CD4-positive, alpha-beta T cell treated with Interleukin-15 for 1 hour (primary cell): ENCODE data around the gene LSAMP.
"Not testable (repeated sequence)": the region's sequence is repeated elsewhere in the genome, so short reads cannot be mapped to it uniquely, and the experiment has no call there.

Experiments used
- DNase-seq: peaks from one replicate; pipeline ENCODE4 v3.0.0-alpha.2; 2020

LSAMP gene

DNA sequence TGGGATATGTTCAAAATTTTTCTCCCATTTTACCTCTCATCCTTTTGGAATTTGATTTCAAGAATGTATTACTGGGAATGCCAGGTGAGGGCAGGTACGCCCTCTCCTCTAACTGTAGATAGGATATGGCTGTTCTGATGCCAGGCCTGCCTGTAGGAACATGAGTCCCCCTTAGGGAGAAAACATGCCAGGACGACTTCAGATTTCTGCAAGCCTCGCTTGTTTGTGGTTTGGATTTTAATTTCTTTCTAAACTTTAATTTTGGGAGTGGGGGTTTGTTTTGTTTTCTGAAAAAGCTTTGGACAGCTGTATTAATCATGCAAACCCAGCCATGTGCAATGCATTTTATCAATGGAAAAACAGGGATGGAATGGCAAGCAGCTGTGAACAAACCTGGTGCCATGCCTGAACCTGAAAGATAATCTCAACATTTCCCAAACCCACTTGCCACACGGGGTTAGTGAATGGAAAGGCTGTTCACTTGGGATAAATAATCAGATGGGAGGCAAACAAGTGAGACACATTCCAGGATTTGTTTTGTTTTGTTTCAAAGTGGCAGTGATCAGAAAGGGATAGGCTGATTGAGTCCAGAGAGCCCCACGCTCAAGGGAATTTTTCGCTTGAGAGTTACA, 614.4 kb downstream of the LSAMP start:
- DNase-seq: no peak

DNA sequence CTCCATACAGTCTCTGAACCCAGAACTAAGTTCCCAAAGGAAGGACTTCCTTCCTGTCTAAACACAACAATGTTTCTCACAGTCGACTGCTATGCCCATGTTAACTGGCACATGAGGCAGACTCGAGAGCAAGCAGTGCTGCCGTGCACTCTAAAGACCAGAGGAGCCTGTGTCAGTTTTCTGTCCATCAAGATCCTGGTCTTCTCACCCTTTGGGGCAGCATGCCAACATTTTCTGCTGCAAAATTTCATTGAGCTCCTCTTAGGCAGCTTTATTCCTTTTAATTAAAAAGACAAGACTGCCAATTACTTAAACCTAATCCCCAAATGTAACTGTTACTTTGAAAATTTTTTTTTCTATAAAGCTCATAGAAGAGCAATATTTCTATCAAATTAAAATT, 616.9 kb downstream of the LSAMP start:
- no peak for DNase-seq

DNA sequence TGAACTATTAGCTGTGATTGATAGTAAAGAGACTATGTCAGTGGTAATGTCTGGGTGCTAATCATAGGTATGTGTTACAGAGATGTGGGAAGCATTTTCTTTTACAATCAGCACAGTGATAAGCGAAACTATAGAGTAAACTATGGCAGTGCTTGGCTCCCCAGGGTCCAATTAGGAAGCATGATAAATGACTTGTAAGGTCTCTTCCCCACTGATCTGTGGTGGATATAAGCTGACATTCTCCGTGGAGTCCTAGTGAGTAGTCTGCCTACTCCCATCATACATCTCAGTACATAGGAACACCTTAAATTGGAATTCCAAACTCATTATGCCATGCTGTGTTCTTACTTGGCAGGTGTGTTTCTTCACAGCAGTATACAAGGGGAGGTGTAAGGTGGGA, 617.8 kb downstream of the LSAMP start:
- no peak for DNase-seq

DNA sequence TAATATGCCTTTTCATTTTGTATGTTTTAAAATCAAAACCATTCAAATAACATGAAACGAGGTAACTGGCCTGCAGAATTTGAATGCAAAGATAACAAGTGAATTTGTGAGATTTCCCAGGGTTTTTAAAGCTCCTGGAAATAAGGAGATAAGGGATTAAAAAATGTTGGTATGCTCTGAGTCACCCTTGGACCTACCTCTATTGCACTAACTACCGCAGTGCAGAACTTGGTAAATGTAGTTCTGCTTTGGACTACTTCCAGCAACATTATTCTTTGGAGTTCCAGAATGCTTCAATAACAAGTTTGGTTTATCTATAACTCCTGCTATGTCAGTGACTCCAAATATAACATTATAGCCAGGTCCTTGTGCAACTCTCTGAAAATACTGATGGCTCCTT, 620.2 kb downstream of the LSAMP start:
- DNase-seq: no peak

DNA sequence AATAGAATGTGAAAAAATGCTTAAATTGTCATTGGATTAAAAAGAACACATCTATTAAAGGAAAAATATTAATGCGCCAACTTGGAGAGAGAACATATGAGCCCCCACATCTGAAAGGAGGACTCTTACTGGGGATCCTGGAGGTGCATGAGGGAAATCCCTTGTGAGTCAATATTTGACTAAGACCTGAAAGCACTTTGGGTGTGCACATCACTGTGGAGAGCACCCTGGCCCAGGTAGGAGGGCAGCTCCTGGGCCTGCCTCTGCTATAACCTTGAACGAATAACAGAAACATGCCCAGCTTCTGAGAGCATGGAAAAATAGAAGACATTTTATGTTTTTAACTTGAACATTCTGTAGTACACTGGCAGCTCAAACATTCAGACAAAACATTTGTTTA, 622.2 kb downstream of the LSAMP start:
- DNase-seq: no peak

DNA sequence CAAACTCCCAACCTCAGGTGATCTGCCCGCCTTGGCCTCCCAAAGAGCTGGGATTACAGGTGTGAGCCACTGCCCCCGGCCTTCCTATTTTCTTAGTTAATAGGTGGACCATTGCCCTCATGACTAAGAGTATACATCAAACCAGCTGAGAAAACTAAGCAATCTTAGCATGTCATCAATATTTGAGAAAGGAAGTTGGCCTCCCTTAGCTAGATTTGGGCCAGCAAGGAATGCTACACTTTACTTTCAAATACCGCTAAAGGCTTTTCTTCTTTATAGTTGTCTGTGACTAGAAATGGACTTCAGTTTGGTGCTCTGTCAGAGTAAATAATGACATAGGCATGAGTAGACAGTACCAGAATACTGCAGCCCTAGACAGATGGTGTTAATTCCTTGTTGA, 622.7 kb downstream of the LSAMP start:
- no peak for DNase-seq

- peak; percentile 58 for DNase-seq
Observed at GRCh38 chr3:115819785-115820384, 625.4 kb downstream of the LSAMP start.

DNA sequence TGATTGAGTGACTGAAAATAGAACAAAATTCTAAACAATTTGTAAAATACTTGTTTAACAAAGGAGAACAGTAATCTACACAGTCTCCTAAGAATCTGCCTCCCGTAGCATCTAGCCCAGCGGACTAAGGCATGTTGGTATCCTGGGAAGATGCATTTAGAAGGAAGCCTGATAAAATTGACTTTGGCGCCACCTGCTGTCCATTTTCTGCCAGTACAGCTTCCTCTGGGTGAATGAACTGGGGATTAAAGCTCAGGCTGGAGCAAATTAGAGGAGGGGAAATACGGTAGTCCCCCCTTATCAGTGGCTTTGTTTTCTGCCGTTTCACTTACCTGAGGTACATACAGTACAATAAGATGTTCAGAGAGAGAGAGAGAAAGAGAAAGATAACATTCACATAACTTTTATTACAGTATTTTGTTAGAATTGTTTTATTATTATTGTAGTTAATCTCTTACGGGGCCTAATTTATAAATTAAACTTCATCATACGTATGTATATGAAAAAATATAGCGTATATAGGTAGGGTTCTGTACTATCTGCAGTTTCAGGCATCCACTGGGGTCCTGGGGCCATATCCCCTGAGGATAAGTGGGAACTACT, 630.4 kb downstream of the LSAMP start:
- DNase-seq: peak; percentile 41

GRCh38 chr3:115814006-115814405, 631.3 kb downstream of the LSAMP start:
- no peak for DNase-seq

GRCh38 chr3:115808816-115809215, 636.5 kb downstream of the LSAMP start:
- no peak for DNase-seq

DNA sequence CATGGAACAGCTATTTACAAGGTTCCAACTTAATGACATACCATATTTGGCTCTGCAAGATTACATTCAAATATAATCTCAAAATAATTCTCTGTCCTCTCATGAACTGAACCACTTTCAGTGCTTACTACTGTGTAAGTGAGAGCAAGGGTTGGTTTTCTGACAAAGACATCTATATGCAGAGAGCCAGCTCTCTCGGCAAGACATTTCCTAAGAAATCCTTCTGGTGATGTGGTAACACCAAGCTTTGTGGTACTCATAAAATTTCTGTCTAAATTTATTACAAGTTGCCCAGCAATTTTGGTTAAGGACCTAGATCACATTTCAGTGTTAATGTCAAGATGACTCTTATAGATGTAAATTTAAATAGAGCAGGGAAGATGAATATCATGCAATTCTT, 637.0 kb downstream of the LSAMP start:
- DNase-seq: no peak

- DNase-seq: no peak
Observed at GRCh38 chr3:115806501-115806900, 638.8 kb downstream of the LSAMP start.

GRCh38 chr3:115805520-115805919, 639.8 kb downstream of the LSAMP start:
- DNase-seq: no peak

DNA sequence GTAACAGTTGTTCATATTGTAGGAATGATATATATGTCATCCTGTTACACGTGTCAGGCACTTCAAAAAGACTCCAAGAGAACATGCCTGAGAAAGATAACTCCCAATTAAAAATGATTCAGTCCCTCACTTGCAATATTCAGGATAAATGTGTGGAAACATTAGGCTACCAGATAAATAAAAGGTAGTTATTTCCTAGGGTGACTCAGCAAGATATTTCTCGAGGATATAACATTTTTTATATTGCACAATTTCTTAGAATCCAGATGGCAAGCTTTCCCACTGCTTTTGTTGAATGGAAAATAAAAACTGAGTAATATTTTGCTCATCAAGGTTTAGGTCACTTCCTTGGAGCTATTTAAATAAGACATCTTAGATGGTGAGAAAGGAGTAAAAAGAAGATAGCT, 640.6 kb downstream of the LSAMP start:
- no peak for DNase-seq

- no peak for DNase-seq
Observed at GRCh38 chr3:115804200-115804599, 641.1 kb downstream of the LSAMP start.

- no peak for DNase-seq
Observed at GRCh38 chr3:115803661-115804060, 641.6 kb downstream of the LSAMP start.

DNA sequence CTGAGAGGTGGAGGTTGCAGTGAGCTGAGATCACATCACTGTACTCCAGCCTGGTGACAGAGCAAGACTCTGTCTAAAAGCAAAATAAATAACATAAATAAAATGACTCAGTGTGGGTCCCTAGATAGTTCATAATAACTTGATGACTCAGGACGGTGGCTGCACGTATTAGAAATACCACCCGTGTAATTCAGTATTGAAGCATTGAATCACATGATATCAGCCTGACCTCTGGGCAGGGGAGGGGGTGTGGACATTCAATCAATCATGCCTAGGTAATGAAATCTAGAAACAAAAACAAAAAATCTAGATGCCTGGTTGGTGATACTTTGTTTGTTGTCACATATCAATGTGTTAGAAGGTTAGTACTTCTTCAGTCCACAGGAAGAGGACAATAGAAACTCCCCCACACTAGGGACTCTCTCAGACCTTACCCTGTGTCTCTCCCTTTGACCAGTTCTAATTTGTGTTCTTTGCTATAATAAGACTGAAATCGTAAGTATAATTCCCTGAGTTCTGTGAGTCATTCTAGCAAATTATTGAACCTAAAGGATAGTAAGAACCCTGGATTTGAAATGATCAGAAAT, 644.7 kb downstream of the LSAMP start:
- no peak for DNase-seq

GRCh38 chr3:115800065-115800464, 645.2 kb downstream of the LSAMP start:
- DNase-seq: not testable (repeated sequence)

DNA sequence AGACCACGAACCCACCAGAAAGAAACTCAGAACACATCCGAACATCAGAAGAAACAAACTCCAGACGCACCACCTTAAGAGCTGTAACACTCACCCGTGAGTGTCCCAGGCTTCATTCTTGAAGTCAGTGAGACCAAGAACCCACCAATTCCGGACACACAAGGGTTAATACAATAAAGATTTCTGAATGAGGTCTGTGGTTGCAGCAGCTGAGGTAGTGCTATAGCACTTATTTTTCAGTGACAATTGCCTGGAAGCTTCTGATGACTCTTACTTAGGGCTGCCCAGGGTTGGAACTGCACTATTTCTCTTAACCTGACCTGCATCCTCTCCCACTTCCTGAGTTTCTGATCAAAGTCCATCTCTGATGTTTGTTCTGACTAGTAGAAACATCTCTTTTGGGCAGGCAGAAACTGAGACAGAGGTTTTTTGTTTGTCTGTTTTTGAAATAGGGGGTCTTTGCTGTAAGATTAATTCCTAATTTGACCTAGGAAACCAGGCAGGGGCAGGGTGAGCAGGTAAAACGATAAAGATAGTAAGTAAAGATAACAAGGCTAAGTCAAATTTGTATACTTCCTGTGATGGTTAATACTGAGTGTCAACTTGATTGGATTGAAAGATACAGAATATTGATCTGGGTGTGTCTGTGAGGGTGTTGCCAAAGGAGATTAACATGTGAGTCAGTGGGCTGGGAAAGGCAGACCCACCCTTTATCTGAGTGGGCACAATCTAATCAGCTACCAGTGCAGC, 652.9 kb downstream of the LSAMP start:
- DNase-seq: no peak

DNA sequence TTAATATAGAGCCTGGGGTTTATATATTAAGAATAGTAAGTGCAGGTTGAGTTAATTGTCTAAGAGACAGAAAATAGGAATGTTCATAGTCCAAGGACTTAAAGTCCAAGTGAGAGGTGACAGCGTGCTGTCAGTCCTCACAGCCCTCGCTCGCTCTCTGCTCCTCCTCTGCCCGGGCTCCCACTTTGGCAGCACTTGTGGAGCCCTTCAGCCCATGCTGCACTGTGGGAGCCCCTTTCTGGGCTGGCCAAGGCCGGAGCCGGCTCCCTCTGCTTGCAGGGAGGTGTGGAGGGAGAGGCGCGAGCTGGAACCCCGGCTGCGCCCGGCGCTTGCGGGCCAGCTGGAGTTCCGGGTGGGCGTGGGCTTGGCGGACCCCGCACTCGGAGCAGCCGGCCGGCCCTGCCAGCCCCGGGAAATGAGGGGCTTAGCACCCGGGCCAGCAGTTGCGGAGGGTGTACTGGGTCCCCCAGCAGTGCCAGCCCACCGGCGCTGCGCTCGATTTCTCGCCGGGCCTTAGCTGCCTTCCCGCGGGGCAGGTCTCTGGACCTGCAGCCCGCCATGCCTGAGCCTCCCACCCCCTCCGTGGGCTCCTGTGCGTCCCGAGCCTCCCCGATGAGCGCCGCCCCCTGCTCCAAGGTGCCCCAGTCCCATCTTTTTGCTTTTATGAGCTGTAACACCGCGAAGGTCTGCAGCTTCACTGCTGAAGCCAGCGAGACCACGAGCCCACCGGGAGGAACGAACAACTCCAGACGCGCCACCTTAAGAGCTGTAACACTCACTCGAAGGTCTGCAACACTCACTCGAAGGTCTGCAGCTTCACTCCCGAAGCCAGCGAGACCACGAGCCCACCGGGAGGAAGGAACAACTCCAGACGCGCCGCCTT, 653.8 kb downstream of the LSAMP start:
- DNase-seq: not testable (repeated sequence)

- DNase-seq: no peak
Observed at GRCh38 chr3:115790759-115791158, 654.5 kb downstream of the LSAMP start.

- no peak for DNase-seq
Observed at GRCh38 chr3:115789481-115789880, 655.8 kb downstream of the LSAMP start.
